HFFc6 (cell line): Measurements from ENCODE around the gene CYBC1. TPM values are rescaled to one million over a fixed set of nuclear protein-coding genes. Genes with fewer than 3 reads are reported as not detected.
"Not testable (repeated sequence)": the region's sequence is repeated elsewhere in the genome, so short reads cannot be mapped to it uniquely, and the experiment has no call there.

Experiments
- DNase-seq: peaks from one replicate; pipeline ENCODE4 v3.0.0-alpha.2; 2018
- H3K27ac Mint-ChIP-seq: 2 replicates; pipeline ENCODE4 v1.8.0; 2020; ENCODE audit warnings: mild to moderate bottlenecking, mixed read lengths
- H3K27me3 Mint-ChIP-seq: 2 replicates; pipeline ENCODE4 v1.8.0; 2021; ENCODE audit warnings: mild to moderate bottlenecking, moderate library complexity, mixed read lengths; ENCODE audit not compliant: insufficient read depth
- H3K36me3 Mint-ChIP-seq: 2 replicates; pipeline ENCODE4 v1.8.0; 2021; ENCODE audit warnings: low read depth, mixed read lengths
- H3K4me1 Mint-ChIP-seq: 2 replicates; pipeline ENCODE4 v1.8.0; 2020; ENCODE audit warnings: low read depth, mixed read lengths
- H3K4me3 Mint-ChIP-seq: 2 replicates; pipeline ENCODE4 v1.8.0; 2020; ENCODE audit warnings: mild to moderate bottlenecking, moderate library complexity, mixed read lengths
- H3K9me3 Mint-ChIP-seq: 2 replicates; pipeline ENCODE4 v1.8.0; 2020; ENCODE audit warnings: mild to moderate bottlenecking, mixed read lengths
- total RNA-seq, 6 experiments: library from RNA; stranded (reverse); fragmentation: NEBNext Ultra II Directional; extraction: Animal tissue kit (Norgen Biotek cat#: 25700); gene quantifications; 2 replicates in 1 of 6; 3 replicates in 5 of 6; pipeline ENCODE4 v1.2.3, GENCODE V29; 2021
- TF ChIP-seq, protein P1 (sequence below): fragments of 200-600 bp; sonication (generic); IDR thresholded peaks from 2 replicates; pipeline ENCODE4 v1.5.0; 2021; ENCODE audit warnings: antibody characterized with exemption, mild to moderate bottlenecking

CYBC1 gene
- total RNA-seq, 6 experiments from 2014 or later, result 47.4 to 60.5 (median 48.7) TPM

DNA sequence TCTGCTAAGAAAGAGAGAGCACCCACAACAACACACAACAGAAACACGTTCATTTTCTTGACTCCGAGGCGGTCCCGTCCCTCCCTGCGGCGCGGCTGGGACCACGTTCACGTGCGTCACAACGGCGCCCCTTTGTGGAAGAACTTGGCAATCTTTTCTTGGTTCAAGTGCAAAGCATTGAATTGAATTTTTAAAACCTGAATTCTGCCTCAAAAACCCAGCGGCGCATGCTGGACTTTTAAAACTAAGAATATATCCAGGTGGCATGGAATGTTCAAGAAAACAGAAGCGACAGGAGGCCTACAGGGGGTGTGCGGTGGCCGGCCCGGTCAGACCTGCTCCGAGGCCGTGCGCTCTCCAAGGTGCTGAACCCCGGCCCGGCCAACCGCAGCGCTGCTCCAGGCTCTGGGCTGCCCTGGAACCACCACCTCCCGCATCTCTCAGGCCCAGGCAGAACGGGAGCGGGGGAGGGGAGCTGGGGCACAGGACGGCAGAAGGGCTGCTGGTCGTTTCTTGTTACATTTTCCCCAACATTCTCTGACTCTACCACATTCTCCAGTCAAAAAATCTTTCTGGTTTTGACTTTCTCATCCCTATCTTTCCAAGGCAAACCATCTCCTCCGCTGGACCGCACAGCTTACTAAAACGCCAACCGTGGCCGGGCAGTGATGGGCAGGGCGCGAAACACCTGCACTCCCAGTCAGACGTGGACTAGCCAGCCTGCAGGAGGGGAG is 35.8 kb downstream of the CYBC1 start:
- TF ChIP-seq, protein P1, sequence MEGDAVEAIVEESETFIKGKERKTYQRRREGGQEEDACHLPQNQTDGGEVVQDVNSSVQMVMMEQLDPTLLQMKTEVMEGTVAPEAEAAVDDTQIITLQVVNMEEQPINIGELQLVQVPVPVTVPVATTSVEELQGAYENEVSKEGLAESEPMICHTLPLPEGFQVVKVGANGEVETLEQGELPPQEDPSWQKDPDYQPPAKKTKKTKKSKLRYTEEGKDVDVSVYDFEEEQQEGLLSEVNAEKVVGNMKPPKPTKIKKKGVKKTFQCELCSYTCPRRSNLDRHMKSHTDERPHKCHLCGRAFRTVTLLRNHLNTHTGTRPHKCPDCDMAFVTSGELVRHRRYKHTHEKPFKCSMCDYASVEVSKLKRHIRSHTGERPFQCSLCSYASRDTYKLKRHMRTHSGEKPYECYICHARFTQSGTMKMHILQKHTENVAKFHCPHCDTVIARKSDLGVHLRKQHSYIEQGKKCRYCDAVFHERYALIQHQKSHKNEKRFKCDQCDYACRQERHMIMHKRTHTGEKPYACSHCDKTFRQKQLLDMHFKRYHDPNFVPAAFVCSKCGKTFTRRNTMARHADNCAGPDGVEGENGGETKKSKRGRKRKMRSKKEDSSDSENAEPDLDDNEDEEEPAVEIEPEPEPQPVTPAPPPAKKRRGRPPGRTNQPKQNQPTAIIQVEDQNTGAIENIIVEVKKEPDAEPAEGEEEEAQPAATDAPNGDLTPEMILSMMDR, result peak; percentile 88
- H3K4me1 Mint-ChIP-seq, result peaks cover 15% of the 10 kb centered on the region
- peaks cover 1% of the 10 kb centered on the region; the same call in 1 of the 2 replicates for H3K27me3 Mint-ChIP-seq
- peak; percentile 41 for DNase-seq
- peaks cover 4% of the 10 kb centered on the region; the same call in 1 of the 2 replicates for H3K36me3 Mint-ChIP-seq
- no peak overlapping the region for H3K27ac Mint-ChIP-seq
- no peak overlapping the region; the same call in 1 of the 2 replicates for H3K4me3 Mint-ChIP-seq
- H3K9me3 Mint-ChIP-seq, result no peaks in the 10 kb centered on the region

DNA sequence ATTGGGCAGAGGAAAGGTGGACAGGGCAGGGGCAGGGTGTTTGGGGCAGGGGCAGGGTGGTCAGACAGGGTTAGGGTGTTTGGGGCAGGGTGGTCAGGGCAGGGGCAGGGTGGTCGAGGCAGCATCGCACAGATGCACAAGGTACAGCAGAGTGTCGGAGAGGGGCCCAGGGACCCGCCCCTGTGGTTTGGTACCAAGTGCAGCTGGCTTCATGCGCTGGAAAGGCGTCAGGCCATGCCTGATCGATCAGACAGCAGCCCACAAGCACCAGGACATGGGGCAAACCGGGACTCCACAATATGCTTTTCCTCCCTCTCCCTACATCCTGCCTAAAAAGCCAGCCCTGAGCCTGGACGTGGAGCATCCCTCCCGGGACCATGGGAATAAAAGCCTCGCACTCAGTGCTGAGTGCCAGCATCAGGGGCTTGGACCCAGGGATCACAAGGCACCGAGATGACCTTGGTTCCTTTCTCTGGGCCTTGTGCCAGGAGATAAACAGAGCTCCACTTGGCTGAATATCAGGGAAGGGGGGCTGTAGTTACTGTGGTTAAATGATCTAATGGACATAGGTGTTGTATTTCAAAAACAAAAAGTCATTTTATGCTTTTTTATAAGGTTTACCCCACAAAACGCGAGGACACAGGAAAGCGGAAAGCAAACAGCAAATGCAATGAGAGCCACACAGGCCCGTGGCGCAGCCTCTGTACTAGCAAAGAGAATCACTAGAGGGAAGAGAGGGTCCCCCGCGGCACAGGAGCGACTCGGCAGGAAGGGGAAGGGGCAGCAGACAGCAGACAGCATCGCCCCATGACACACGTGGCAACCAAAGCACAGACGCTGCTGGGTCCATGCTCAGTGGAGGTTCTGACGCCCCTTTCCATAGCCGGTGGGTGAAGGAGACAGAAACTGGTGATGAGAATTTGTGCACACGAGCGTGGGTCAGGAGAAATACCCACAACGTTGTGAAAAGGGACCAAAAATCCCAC is 37.7 kb downstream of the CYBC1 start:
- peaks cover 1% of the 10 kb centered on the region; the same call in 1 of the 2 replicates for H3K27me3 Mint-ChIP-seq
- no peak for DNase-seq
- peaks cover 4% of the 10 kb centered on the region; the same call in 1 of the 2 replicates for H3K36me3 Mint-ChIP-seq
- no peak overlapping the region for H3K27ac Mint-ChIP-seq
- TF ChIP-seq, protein P1, result no peak
- H3K4me3 Mint-ChIP-seq, result no peak overlapping the region
- H3K4me1 Mint-ChIP-seq, result peaks cover 8% of the 10 kb centered on the region
- no peaks in the 10 kb centered on the region for H3K9me3 Mint-ChIP-seq

DNA sequence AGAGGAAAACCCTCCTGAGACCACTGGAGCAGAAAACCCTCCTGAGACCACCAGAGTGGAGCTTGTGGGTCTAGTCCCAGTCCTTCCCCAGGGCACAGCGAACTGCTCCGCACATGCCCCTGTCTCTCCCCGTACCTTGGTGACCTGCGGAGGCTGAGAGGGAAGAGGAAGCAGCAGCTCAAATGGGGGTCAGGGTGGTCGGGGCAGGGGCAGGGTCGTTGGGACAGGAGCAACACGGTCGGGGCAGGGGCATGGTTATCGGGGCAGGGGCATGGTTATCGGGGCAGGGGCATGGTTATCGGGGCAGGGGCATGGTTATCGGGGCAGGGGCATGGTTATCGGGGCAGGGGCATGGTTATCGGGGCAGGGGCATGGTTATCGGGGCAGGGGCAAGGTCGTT is 38.5 kb downstream of the CYBC1 start:
- H3K9me3 Mint-ChIP-seq, DNase-seq, H3K27ac Mint-ChIP-seq, H3K36me3 Mint-ChIP-seq, H3K4me3 Mint-ChIP-seq, H3K27me3 Mint-ChIP-seq: not testable (repeated sequence)
- H3K4me1 Mint-ChIP-seq, result peaks cover 14% of the 10 kb centered on the region

DNA sequence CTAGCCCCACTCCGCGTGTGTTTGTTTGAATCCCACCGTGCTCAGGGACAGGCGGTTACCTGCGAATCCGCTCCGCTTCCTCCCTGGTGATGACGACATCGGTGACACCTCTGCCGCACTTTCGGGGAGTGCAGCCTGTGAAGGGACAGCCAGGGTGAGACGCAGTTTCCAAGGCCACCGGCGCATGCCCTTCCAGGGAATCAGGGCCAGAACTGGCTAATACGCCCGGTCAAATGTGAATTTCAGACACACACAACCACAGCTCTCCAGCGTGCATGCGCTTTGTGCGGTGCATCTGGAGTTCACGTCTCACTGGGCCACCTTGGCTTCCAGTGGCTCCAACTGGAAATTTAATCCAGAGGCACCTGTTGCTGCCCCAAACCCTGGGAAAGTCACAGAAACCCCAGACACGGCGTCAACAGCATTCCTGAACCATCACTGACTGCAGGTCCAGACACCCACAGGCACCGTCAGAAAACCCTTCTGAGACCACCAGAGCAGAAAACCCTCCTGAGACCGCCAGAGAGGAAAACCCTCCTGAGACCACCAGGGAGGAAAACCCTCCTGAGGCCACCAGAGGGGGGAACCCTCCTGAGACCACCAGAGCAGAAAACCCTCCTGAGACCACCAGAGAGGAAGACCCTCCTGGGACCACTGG is 39.0 kb downstream of the CYBC1 start:
- H3K4me3 Mint-ChIP-seq, result no peak overlapping the region
- H3K36me3 Mint-ChIP-seq, result peaks cover 4% of the 10 kb centered on the region; the same call in 1 of the 2 replicates
- TF ChIP-seq, protein P1, result no peak
- no peak overlapping the region for H3K27ac Mint-ChIP-seq
- H3K27me3 Mint-ChIP-seq, result peaks cover 1% of the 10 kb centered on the region; the same call in 1 of the 2 replicates
- H3K9me3 Mint-ChIP-seq, result no peaks in the 10 kb centered on the region
- DNase-seq, result no peak
- H3K4me1 Mint-ChIP-seq, result peaks cover 14% of the 10 kb centered on the region

DNA sequence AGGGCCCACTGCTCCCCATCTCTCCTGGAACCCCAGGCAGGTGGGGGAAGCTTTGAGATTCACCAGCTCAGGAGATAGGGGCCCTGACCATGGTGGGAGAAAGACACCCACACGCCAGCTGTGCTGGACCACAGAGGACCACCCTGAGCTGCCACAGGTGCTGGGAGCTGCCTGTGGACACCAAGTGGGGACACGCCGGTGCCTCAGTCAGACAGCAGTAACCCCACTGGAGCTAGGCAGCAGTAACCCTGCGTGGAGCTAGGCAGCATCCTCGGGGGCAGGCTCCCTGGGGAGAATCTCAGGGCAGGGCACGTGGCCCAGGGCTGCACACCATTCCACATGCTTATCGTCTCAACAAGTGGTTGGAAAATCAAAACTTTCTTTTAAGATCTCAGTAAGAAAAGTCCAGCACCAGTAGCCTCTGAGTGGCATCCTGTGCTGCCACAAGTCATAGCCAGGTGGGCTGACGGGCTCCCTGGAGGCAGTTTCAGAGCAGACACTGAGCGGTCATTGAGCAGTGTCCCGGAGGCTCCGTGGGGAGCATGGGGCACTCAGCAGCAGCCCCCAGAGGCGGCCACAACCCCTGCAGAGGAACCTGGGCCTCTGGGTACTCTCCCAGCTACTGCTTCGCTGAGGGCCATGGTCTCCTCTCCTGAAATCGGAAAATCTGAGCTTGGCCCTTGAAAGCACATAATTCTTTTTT is 40.4 kb downstream of the CYBC1 start:
- TF ChIP-seq, protein P1, result no peak
- Mint-ChIP-seq H3K27ac (no peak overlapping the region), H3K36me3 (peaks cover 4% of the 10 kb centered on the region; the same call in 1 of the 2 replicates), H3K4me1 (peaks cover 14% of the 10 kb centered on the region), H3K9me3 (no peaks in the 10 kb centered on the region), H3K27me3 (peaks cover 1% of the 10 kb centered on the region; the same call in 1 of the 2 replicates), H3K4me3 (no peak overlapping the region)
- DNase-seq, result no peak
